ENCODE data around the gene ABCD4. TPM values are rescaled to one million over a fixed set of nuclear protein-coding genes. Genes with fewer than 3 reads are reported as not detected.
"Not testable (repeated sequence)": the region's sequence is repeated elsewhere in the genome, so short reads cannot be mapped to it uniquely, and the experiment has no call there.

The ABCD4 gene
- polyA plus RNA-seq, 3 donors: 13.9 to 54.1 (median 14.2) TPM

GRCh38 chr14:74346341-74346740, 43.6 kb upstream of the ABCD4 start:
- intact Hi-C loops (cut with micrococcal nuclease): no loop called here
- no peak overlapping the region for H3K9ac ChIP-seq (ENCODE audit: insufficient read depth, low read length, poor library complexity, severe bottlenecking)
- no peak overlapping the region for H3K4me3 ChIP-seq (replicated peaks in 1 of 3; ENCODE audit: low read depth in 2 of 3, low read length in 3 of 3)
- H3K4me3 Mint-ChIP-seq: no peak overlapping the region
- no peaks in the 10 kb centered on the region for H3K79me2 ChIP-seq (ENCODE audit: insufficient read depth, low read length)
- no peaks in the 10 kb centered on the region for H4K20me1 ChIP-seq (ENCODE audit: insufficient read depth, low read length)
- no CpG with 5 or more reads among the region's 2 CpGs for WGBS (ENCODE audit: insufficient coverage)
- DNase-seq: no peak
- no peaks in the 10 kb centered on the region for H3K36me3 Mint-ChIP-seq
- no peaks in the 10 kb centered on the region for H3K27me3 ChIP-seq (ENCODE audit: control insufficient read depth in 2 of 2, insufficient read depth in 2 of 2, low read length in 2 of 2)
- no peak overlapping the region for H2AFZ ChIP-seq (ENCODE audit: insufficient read depth, low read depth, low read length, poor library complexity, severe bottlenecking)
- H3K27ac ChIP-seq (ENCODE audit: low read depth in 1 of 2, low read length in 2 of 2): no peak overlapping the region
- H3K36me3 ChIP-seq (replicated peaks in 1 of 2; ENCODE audit: control insufficient read depth in 1 of 2, insufficient read depth in 2 of 2, low read length in 2 of 2): no peaks in the 10 kb centered on the region
- TF ChIP-seq, protein P1, sequence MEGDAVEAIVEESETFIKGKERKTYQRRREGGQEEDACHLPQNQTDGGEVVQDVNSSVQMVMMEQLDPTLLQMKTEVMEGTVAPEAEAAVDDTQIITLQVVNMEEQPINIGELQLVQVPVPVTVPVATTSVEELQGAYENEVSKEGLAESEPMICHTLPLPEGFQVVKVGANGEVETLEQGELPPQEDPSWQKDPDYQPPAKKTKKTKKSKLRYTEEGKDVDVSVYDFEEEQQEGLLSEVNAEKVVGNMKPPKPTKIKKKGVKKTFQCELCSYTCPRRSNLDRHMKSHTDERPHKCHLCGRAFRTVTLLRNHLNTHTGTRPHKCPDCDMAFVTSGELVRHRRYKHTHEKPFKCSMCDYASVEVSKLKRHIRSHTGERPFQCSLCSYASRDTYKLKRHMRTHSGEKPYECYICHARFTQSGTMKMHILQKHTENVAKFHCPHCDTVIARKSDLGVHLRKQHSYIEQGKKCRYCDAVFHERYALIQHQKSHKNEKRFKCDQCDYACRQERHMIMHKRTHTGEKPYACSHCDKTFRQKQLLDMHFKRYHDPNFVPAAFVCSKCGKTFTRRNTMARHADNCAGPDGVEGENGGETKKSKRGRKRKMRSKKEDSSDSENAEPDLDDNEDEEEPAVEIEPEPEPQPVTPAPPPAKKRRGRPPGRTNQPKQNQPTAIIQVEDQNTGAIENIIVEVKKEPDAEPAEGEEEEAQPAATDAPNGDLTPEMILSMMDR (IDR thresholded peaks at IDR 0.05): no peak
- H3K9me3 Mint-ChIP-seq: no peaks in the 10 kb centered on the region
- H3K27me3 Mint-ChIP-seq (ENCODE audit: low read depth in 3 of 3): peaks cover 4 to 14% (median 9%) of the 10 kb centered on the region in 3 donors
- H3K4me1 ChIP-seq (ENCODE audit: control insufficient read depth in 1 of 2, insufficient read depth in 2 of 2, low read length in 2 of 2): no peaks in the 10 kb centered on the region
- no peaks in the 10 kb centered on the region for H3K4me1 Mint-ChIP-seq
- no peak overlapping the region for H3K4me2 ChIP-seq (replicated peaks; ENCODE audit: extremely low read depth, low read length, poor library complexity, severe bottlenecking)
- no peaks in the 10 kb centered on the region for H3K9me3 ChIP-seq (replicated peaks in 1 of 2; ENCODE audit: control insufficient read depth in 1 of 2, insufficient read depth in 1 of 2, low read length in 2 of 2)
- H3K27ac Mint-ChIP-seq: no peak overlapping the region

GRCh38 chr14:74333909-74334308, 31.2 kb upstream of the ABCD4 start:
- TF ChIP-seq, protein P1 (IDR thresholded peaks at IDR 0.05): no peak
- no peaks in the 10 kb centered on the region for H3K4me1 Mint-ChIP-seq
- DNase-seq: no peak
- H3K27ac ChIP-seq (ENCODE audit: low read depth in 1 of 2, low read length in 2 of 2): no peak overlapping the region
- H3K27me3 Mint-ChIP-seq (ENCODE audit: low read depth in 3 of 3): peaks cover 3 to 5% (median 5%) of the 10 kb centered on the region in 3 donors
- H3K9me3 Mint-ChIP-seq: no peaks in the 10 kb centered on the region
- 7% methylated on average over 2 of the region's 4 CpGs for WGBS (ENCODE audit: insufficient coverage)
- no peak overlapping the region for H3K9ac ChIP-seq (ENCODE audit: insufficient read depth, low read length, poor library complexity, severe bottlenecking)
- H2AFZ ChIP-seq (ENCODE audit: insufficient read depth, low read depth, low read length, poor library complexity, severe bottlenecking): no peak overlapping the region
- H3K4me2 ChIP-seq (replicated peaks; ENCODE audit: extremely low read depth, low read length, poor library complexity, severe bottlenecking): no peak overlapping the region
- no peak overlapping the region for H3K27ac Mint-ChIP-seq
- H3K4me3 ChIP-seq (replicated peaks in 1 of 3; ENCODE audit: low read depth in 2 of 3, low read length in 3 of 3): no peak overlapping the region
- H3K4me3 Mint-ChIP-seq: no peak overlapping the region
- no peaks in the 10 kb centered on the region for H3K9me3 ChIP-seq (replicated peaks in 1 of 2; ENCODE audit: control insufficient read depth in 1 of 2, insufficient read depth in 1 of 2, low read length in 2 of 2)
- no peaks in the 10 kb centered on the region for H3K79me2 ChIP-seq (ENCODE audit: insufficient read depth, low read length)
- H4K20me1 ChIP-seq (ENCODE audit: insufficient read depth, low read length): no peaks in the 10 kb centered on the region
- no peaks in the 10 kb centered on the region for H3K36me3 ChIP-seq (replicated peaks in 1 of 2; ENCODE audit: control insufficient read depth in 1 of 2, insufficient read depth in 2 of 2, low read length in 2 of 2)
- no peaks in the 10 kb centered on the region for H3K36me3 Mint-ChIP-seq
- H3K27me3 ChIP-seq (ENCODE audit: control insufficient read depth in 2 of 2, insufficient read depth in 2 of 2, low read length in 2 of 2): no peaks in the 10 kb centered on the region
- H3K4me1 ChIP-seq (ENCODE audit: control insufficient read depth in 1 of 2, insufficient read depth in 2 of 2, low read length in 2 of 2): no peaks in the 10 kb centered on the region
- intact Hi-C loops (cut with micrococcal nuclease): no loop called here

GRCh38 chr14:74329950-74330552, 27.3 kb upstream of the ABCD4 start:
- intact Hi-C loops (cut with micrococcal nuclease); H3K27me3 Mint-ChIP-seq (ENCODE audit: low read depth in 3 of 3); H3K36me3 Mint-ChIP-seq: not testable (repeated sequence)

More at GRCh38 chr14:74329950-74330552, 27.3 kb upstream of the ABCD4 start:
- DNase-seq; H3K4me3 Mint-ChIP-seq; H3K36me3 ChIP-seq (replicated peaks in 1 of 2; ENCODE audit: control insufficient read depth in 1 of 2, insufficient read depth in 2 of 2, low read length in 2 of 2); H3K27me3 ChIP-seq (ENCODE audit: control insufficient read depth in 2 of 2, insufficient read depth in 2 of 2, low read length in 2 of 2); H3K27ac Mint-ChIP-seq; H4K20me1 ChIP-seq (ENCODE audit: insufficient read depth, low read length); H3K9me3 ChIP-seq (replicated peaks in 1 of 2; ENCODE audit: control insufficient read depth in 1 of 2, insufficient read depth in 1 of 2, low read length in 2 of 2); H3K4me1 ChIP-seq (ENCODE audit: control insufficient read depth in 1 of 2, insufficient read depth in 2 of 2, low read length in 2 of 2); H2AFZ ChIP-seq (ENCODE audit: insufficient read depth, low read depth, low read length, poor library complexity, severe bottlenecking); H3K4me2 ChIP-seq (replicated peaks; ENCODE audit: extremely low read depth, low read length, poor library complexity, severe bottlenecking); H3K79me2 ChIP-seq (ENCODE audit: insufficient read depth, low read length); H3K9me3 Mint-ChIP-seq; H3K9ac ChIP-seq (ENCODE audit: insufficient read depth, low read length, poor library complexity, severe bottlenecking); H3K4me1 Mint-ChIP-seq; H3K4me3 ChIP-seq (replicated peaks in 1 of 3; ENCODE audit: low read depth in 2 of 3, low read length in 3 of 3); H3K27ac ChIP-seq (ENCODE audit: low read depth in 1 of 2, low read length in 2 of 2): not testable (repeated sequence)
- WGBS (ENCODE audit: insufficient coverage): 87% methylated on average over 3 of the region's 9 CpGs
